Prostate gland (tissue), 2 donors: Measurements from ENCODE around the gene ESRRB. TPM values are rescaled to one million over a fixed set of nuclear protein-coding genes. Genes with fewer than 3 reads are reported as not detected.

Experiments
- DNase-seq: peaks from one replicate; pipeline ENCODE4 v3.0.0-alpha.2; 2019; ENCODE audit warnings: low spot score
- H3K27ac ChIP-seq, 2 donors: fragments of 200-600 bp; sonication (generic); 2 replicates each; pipeline ENCODE4 v1.5.1; 2017 to 2019
- H3K27me3 ChIP-seq: fragments of 200-600 bp; sonication (generic); replicated peaks from 2 replicates; pipeline ENCODE4 v1.5.1; 2019; ENCODE audit not compliant: insufficient read depth
- H3K36me3 ChIP-seq, 2 donors: fragments of 200-600 bp; sonication (generic); 1 replicate in 1 of 2; 2 replicates in 1 of 2; pipeline versions ENCODE4 v1.5.1 to v1.8.1; 2017 to 2019
- H3K4me1 ChIP-seq: fragments of 200-600 bp; sonication (generic); replicated peaks from 2 replicates; pipeline ENCODE4 v1.5.1; 2019
- H3K4me3 ChIP-seq, 2 donors: fragments of 200-600 bp; sonication (generic); 2 replicates each; pipeline ENCODE4 v1.5.1; 2017 to 2019
- H3K9me3 ChIP-seq: fragments of 200-600 bp; sonication (generic); 2 replicates; pipeline ENCODE4 v1.5.1; 2017
- POLR2A ChIP-seq: fragments of 450-650 bp; IDR thresholded peaks from one replicate; pipeline ENCODE4 v1.6.1; 2016; ENCODE audit warnings: antibody characterized with exemption, mild to moderate bottlenecking
- POLR2AphosphoS5 ChIP-seq: sonication (generic); formaldehyde crosslinking; IDR thresholded peaks from one replicate; pipeline ENCODE4 v1.6.1; 2017; ENCODE audit warnings: antibody characterized with exemption
- WGBS: methylation state at CpG from one replicate; pipeline ENCODE4 v1.1.5; 2018; 5-methylcytosine and 5-hydroxymethylcytosine counted together
- intact Hi-C: fragments of 100-400 bp; cut with DNase I; formaldehyde crosslinking; loops from one replicate; pipeline ENCODE4 v1.14.2; 2022
- total RNA-seq, 2 donors: library from RNA; depleted of rRNA; stranded (reverse); fragments of >200 nt; gene quantifications; one replicate each; pipeline ENCODE4 v1.1.0, GENCODE V29; 2016
- TF ChIP-seq, protein P1 (sequence below), 4 experiments: fragments of 200-600 bp in 2 of 4; fragments of 450-650 bp in 2 of 4; sonication (generic) in 2 of 4; IDR thresholded peaks; 1 replicate in 3 of 4; 2 replicates in 1 of 4; pipeline ENCODE4 v1.5.1; 2016 to 2019; ENCODE audit warnings: antibody characterized with exemption in 4 of 4, mild to moderate bottlenecking in 2 of 4, moderate library complexity in 2 of 4

Gene ESRRB
- total RNA-seq, 2 donors from 2014 or later: 0.32 TPM; not detected in 1

- no peak overlapping the region for H3K4me3 ChIP-seq
- H3K27ac ChIP-seq: no peak overlapping the region
- DNase-seq: no peak
- no peaks in the 10 kb centered on the region for H3K4me1 ChIP-seq
- no peaks in the 10 kb centered on the region for H3K27me3 ChIP-seq
- 92% methylated on average over 4 of the region's 4 CpGs for WGBS
- no peak for TF ChIP-seq POLR2AphosphoS5
- TF ChIP-seq, protein P1, sequence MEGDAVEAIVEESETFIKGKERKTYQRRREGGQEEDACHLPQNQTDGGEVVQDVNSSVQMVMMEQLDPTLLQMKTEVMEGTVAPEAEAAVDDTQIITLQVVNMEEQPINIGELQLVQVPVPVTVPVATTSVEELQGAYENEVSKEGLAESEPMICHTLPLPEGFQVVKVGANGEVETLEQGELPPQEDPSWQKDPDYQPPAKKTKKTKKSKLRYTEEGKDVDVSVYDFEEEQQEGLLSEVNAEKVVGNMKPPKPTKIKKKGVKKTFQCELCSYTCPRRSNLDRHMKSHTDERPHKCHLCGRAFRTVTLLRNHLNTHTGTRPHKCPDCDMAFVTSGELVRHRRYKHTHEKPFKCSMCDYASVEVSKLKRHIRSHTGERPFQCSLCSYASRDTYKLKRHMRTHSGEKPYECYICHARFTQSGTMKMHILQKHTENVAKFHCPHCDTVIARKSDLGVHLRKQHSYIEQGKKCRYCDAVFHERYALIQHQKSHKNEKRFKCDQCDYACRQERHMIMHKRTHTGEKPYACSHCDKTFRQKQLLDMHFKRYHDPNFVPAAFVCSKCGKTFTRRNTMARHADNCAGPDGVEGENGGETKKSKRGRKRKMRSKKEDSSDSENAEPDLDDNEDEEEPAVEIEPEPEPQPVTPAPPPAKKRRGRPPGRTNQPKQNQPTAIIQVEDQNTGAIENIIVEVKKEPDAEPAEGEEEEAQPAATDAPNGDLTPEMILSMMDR (IDR thresholded peaks at IDR 0.05): no peak
- no peak for TF ChIP-seq POLR2A
- no peaks in the 10 kb centered on the region for H3K9me3 ChIP-seq
- H3K36me3 ChIP-seq: no peaks in the 10 kb centered on the region
- intact Hi-C loops: no loop called here
These were observed 48.4 kb downstream of the ESRRB start for GRCh38 chr14:76424359-76424758.

DNA sequence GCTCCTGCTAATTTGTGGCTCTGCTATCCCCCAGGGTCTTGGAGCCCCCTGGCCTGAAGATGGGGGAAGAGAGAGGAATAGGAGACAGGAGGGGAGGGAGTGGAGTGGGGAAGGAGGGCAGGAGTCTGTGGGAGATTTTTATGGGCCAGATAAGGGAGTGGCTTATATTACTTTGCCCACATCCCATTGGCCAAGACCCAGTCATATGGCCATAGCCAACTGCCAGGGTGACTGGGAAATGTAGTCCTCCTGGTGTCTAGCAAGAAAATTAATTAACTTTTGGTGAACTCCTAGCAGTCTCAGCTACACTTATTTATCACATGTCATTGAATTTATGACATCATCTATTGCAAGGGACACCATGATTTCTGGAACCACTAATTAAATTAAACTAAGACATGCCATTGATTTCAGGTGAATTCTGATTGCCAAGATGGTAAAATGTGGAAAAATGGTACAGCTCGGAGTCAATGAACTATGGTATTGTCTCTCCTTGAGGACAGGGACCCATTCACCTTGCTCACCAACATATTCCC is 50.3 kb downstream of the ESRRB start:
- no peaks in the 10 kb centered on the region for H3K36me3 ChIP-seq
- H3K9me3 ChIP-seq: no peaks in the 10 kb centered on the region
- intact Hi-C loops: no loop called here
- no peaks in the 10 kb centered on the region for H3K4me1 ChIP-seq
- no peak overlapping the region for H3K4me3 ChIP-seq
- no peak for DNase-seq
- H3K27me3 ChIP-seq: no peaks in the 10 kb centered on the region
- TF ChIP-seq POLR2AphosphoS5: no peak
- TF ChIP-seq, protein P1 (IDR thresholded peaks at IDR 0.05): no peak
- no peak for TF ChIP-seq POLR2A
- 100% methylated on average over 1 of the region's 1 CpG for WGBS
- H3K27ac ChIP-seq: no peak overlapping the region

GRCh38 chr14:76428611-76429010 is 52.7 kb downstream of the ESRRB start:
- Histone ChIP-seq H3K4me3 (no peak overlapping the region), H3K36me3 (no peaks in the 10 kb centered on the region), H3K27me3 (no peaks in the 10 kb centered on the region), H3K27ac (no peak overlapping the region), H3K9me3 (no peaks in the 10 kb centered on the region), H3K4me1 (no peaks in the 10 kb centered on the region)
- no peak for DNase-seq
- TF ChIP-seq POLR2AphosphoS5 (no peak), POLR2A (no peak)
- TF ChIP-seq, protein P1 (IDR thresholded peaks at IDR 0.05): no peak
- WGBS: 87% methylated on average over 7 of the region's 7 CpGs
- intact Hi-C loops: no loop called here

GRCh38 chr14:76430017-76430416 is 54.1 kb downstream of the ESRRB start:
- no peak for DNase-seq
- WGBS: 96% methylated on average over 1 of the region's 1 CpG
- H3K4me1 ChIP-seq: no peaks in the 10 kb centered on the region
- no peaks in the 10 kb centered on the region for H3K9me3 ChIP-seq
- H3K27me3 ChIP-seq: no peaks in the 10 kb centered on the region
- intact Hi-C loops: no loop called here
- H3K27ac ChIP-seq: no peak overlapping the region
- TF ChIP-seq POLR2A: no peak
- TF ChIP-seq, protein P1 (IDR thresholded peaks at IDR 0.05): no peak
- no peak for TF ChIP-seq POLR2AphosphoS5
- no peaks in the 10 kb centered on the region for H3K36me3 ChIP-seq
- H3K4me3 ChIP-seq: no peak overlapping the region

DNA sequence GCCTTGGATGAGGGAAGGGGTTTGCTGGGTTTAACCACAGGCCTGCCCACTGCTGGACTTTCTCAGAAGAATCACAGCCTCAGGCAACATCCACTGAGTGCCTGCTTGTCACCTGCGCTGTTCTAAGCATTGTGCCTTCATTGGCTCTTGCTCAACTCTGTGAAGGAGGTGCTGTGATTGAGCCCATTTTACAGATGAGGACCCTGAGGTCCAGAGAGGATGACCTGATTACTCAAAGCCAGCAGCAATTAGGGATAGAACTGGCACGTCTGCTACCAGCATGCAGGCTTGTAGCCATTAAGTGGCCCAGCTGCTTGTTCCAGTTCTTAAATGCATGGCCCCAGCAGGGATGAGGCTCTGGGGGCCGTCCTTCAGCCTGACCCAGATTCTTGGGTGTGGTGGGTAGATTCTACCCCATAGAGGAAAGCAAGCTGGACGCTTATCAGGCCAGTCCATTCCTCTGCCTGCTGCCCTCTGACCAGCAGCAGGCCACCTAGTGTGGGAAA is 54.6 kb downstream of the ESRRB start:
- DNase-seq: no peak
- intact Hi-C loops: no loop called here
- H3K36me3 ChIP-seq: no peaks in the 10 kb centered on the region
- H3K27me3 ChIP-seq: no peaks in the 10 kb centered on the region
- no peaks in the 10 kb centered on the region for H3K4me1 ChIP-seq
- no peaks in the 10 kb centered on the region for H3K9me3 ChIP-seq
- 91% methylated on average over 4 of the region's 4 CpGs for WGBS
- no peak overlapping the region for H3K4me3 ChIP-seq
- TF ChIP-seq POLR2AphosphoS5: no peak
- TF ChIP-seq, protein P1 (IDR thresholded peaks at IDR 0.05): no peak
- no peak overlapping the region for H3K27ac ChIP-seq
